ENCODE data around the gene TTC3. TPM values are rescaled to one million over a fixed set of nuclear protein-coding genes. Genes with fewer than 3 reads are reported as not detected.

TTC3 gene
- total and polyA plus RNA-seq, 2 of the 13 experiments (the other 11 are each of a cell fraction or from before 2014, with no cell fraction given) = 55.7 to 108 TPM

GRCh38 chr21:37082856-37083528 lies 9.9 kb downstream of the TTC3 start (continued):
- TF ChIP-seq ZBTB10 (CRISPR knock-in tag; IDR thresholded peaks at IDR 0.05; ENCODE audit: borderline replicate concordance) = no peak
- TF ChIP-seq JARID2 (CRISPR knock-in tag; IDR thresholded peaks at IDR 0.05; ENCODE audit: insufficient replicate concordance) = no peak
- no peak for TF ChIP-seq ZNF547 (CRISPR knock-in tag; IDR thresholded peaks at IDR 0.05)
- TF ChIP-seq ATF4 (CRISPR knock-in tag; IDR thresholded peaks at IDR 0.05) = peak in 1 of 2 experiments; percentile 55; a peak in 1 of 4 replicates
- TF ChIP-seq ZNF781 (CRISPR knock-in tag; IDR thresholded peaks at IDR 0.05; ENCODE audit: borderline replicate concordance, not compliant biosample characterization) = no peak
- no peak for TF ChIP-seq ZNF749 (CRISPR knock-in tag; IDR thresholded peaks at IDR 0.05; ENCODE audit: borderline replicate concordance)
- TF ChIP-seq BCL6 (CRISPR knock-in tag; IDR thresholded peaks at IDR 0.05) = peak; percentile 67
- no peak for TF ChIP-seq MXD3 (CRISPR knock-in tag; IDR thresholded peaks at IDR 0.05)
- TF ChIP-seq ZNF383 (CRISPR knock-in tag; IDR thresholded peaks at IDR 0.05; ENCODE audit: borderline replicate concordance) = no peak
- peak; percentile 89 for TF ChIP-seq RCOR2 (CRISPR knock-in tag; IDR thresholded peaks at IDR 0.05)
- TF ChIP-seq, protein P1, sequence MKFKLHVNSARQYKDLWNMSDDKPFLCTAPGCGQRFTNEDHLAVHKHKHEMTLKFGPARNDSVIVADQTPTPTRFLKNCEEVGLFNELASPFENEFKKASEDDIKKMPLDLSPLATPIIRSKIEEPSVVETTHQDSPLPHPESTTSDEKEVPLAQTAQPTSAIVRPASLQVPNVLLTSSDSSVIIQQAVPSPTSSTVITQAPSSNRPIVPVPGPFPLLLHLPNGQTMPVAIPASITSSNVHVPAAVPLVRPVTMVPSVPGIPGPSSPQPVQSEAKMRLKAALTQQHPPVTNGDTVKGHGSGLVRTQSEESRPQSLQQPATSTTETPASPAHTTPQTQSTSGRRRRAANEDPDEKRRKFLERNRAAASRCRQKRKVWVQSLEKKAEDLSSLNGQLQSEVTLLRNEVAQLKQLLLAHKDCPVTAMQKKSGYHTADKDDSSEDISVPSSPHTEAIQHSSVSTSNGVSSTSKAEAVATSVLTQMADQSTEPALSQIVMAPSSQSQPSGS (CRISPR knock-in tag; IDR thresholded peaks at IDR 0.05) = peak; percentile 75; the same call in 1 of the 2 replicates
- no peak for TF ChIP-seq ZNF3 (CRISPR knock-in tag; IDR thresholded peaks at IDR 0.05)
- peak; percentile 42; the same call in 1 of the 2 replicates for TF ChIP-seq PATZ1 (CRISPR knock-in tag; IDR thresholded peaks at IDR 0.05)
- TF ChIP-seq ZSCAN21 (CRISPR knock-in tag; IDR thresholded peaks at IDR 0.05; ENCODE audit: borderline replicate concordance) = no peak
- TF ChIP-seq ZNF775 (CRISPR knock-in tag; IDR thresholded peaks at IDR 0.05; ENCODE audit: borderline replicate concordance) = no peak
- TF ChIP-seq BRF2 (CRISPR knock-in tag; IDR thresholded peaks at IDR 0.05) = 0 out of 2 replicates have a peak, but pooled peaks have one; percentile 31
- TF ChIP-seq GABPA (IDR thresholded peaks at IDR 0.05; ENCODE audit: low read depth, low read length) = no peak
- peak; percentile 41; the same call in 1 of the 2 replicates for TF ChIP-seq GABPA (CRISPR knock-in tag; IDR thresholded peaks at IDR 0.05; ENCODE audit: low read depth)
- TF ChIP-seq NFIC (IDR thresholded peaks at IDR 0.05; ENCODE audit: low read length) = peak; percentile 77
- no peak for TF ChIP-seq KDM2A (CRISPR knock-in tag; IDR thresholded peaks at IDR 0.05; ENCODE audit: borderline replicate concordance, low read depth)
- no peak for TF ChIP-seq ZNF17 (CRISPR knock-in tag; IDR thresholded peaks at IDR 0.05)

Data from HepG2 (cell line).